Skeletal muscle cell (primary cell): ENCODE results near the gene STIM2.

Experiments
- DNase-seq: peaks from one replicate; pipeline ENCODE4 v3.0.0-alpha.2; 2010; ENCODE audit warnings: low read depth
- H3K4me3 ChIP-seq: 2 replicates; pipeline ENCODE4 v1.5.1; 2011; ENCODE audit warnings: low read depth, mild to moderate bottlenecking, control low read depth, low read length, moderate library complexity

STIM2 gene

DNA sequence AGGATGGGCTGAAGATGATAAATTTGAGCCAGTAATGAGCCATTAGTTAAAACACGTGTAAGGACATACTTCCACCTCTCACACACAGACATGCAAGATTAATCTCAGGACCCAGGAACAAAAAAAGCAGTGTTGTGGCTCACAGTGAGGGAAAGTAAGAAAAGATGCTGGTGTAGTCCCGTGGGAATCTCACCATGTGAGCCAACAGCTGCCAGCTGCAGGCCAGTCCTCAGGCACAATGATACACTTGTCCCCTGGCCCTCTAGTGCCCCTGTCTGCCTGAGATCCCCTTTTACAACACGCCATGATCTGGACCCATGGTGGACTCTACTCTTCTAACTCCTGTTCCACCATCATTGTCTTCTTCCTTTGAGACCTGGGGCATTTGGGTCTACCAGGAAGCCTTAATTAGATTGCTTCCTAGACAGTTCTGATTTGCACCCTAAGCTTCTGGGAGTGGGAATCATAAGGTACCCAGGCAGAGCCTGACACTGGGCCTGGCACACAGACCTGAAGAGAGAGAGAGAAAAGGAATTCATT lies 194.7 kb downstream of the STIM2 start:
- no peak overlapping the region for H3K4me3 ChIP-seq
- DNase-seq: no peak

DNA sequence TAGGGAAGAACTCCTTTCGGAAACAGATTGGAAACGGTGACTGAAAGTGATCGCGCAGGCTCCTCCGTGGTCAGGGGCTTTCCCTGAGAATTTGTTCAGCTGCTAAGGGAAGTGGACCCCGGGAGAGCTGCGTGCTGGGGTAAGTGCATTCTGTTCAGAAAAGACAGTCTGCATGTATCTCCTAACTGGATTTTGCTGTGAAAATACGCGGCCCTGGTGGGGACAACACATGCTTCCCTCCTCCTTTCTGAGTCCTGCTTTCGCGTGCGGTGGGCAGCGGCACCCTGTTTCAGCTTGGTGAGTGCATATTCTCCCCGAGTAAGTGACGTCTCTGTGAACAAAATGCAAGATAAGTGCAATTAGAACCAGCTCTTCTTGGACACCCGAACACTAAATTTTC lies 195.6 kb downstream of the STIM2 start:
- H3K4me3 ChIP-seq: no peak overlapping the region
- DNase-seq: no peak

DNA sequence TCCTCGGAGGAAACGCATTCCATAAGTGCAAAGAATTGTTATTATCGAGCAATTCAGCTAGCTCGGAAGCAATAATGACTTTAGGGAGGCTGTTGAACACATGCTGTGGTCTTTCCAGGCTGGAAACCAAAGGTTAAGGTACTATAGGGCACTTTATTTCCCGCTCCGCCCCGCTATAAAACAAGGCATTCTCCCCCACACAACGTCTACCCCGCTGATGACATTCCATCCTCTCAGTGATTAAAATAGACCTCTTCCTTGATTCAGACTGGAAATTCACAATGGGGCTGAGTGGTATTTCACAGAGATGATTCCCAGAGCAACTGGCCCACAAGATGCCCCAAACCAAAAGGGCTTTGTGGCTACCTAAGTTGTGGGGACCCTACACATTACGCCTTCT lies 196.4 kb downstream of the STIM2 start:
- no peak for DNase-seq
- H3K4me3 ChIP-seq: no peak overlapping the region

DNA sequence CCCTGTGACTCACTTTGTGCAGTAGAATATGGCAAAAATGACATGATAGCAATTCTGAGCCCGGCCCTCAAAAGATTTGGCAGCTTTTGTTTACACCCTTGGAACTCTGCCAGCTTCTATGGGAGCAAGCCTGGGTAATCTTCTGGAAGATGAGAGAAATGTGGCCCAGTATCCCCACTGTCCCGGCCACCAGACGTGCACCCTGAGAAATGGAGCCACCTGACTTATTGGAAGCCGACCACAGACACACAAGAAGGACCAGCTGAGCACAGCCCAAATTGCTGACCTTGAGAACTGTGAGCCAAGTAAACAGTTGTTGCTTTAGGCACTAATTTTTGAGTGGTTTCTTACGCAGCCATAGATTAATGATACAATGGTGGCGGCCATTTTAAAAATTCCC lies 197.0 kb downstream of the STIM2 start:
- no peak for DNase-seq
- H3K4me3 ChIP-seq: no peak overlapping the region

DNA sequence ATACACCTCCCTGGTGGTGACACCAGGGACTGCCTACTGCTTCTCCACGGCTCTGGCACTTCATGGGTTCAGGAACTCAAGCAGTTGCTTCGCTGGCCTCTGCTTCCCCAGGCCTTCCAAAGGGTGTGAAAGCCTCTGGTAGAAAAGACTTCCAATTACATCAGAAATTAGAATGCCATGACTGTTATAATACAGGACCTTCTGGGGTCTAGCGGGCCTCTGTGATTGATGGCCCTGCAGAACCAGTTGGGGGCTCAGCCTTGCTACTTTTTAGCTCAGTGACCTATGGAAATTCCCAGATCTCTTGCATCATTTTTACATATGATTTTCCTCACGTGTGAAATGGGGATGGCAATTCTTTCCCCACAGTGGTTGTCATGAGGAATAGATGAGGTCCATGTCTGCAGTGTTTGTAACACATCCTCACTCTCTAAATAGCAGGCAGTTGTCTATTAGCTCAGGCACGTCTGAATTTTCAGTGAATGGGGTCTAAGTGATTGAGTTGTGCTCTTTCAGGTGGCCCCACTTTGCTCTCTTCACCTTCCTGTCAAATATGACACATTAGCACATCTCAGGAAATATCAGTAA lies 198.3 kb downstream of the STIM2 start:
- DNase-seq: no peak
- no peak overlapping the region for H3K4me3 ChIP-seq

DNA sequence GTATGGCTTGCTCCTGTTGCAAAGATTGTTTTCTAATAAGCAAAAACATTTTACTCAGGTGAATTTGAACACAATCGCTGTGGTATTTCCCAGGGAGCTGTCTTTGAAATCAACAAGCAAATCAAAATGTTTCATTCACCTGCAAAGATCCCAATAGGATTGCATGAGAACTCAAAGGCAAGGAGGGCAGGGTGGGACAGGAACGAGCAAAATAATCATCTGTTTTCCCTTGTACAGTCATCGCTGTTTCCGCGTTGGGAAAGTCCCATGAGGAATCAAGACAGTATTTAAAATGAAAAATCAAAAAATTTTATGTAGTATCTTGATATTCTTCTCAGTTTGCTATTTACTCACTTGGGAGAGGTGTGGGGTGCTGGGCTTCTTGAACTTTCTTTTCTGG lies 198.8 kb downstream of the STIM2 start:
- H3K4me3 ChIP-seq: no peak overlapping the region
- DNase-seq: no peak

DNA sequence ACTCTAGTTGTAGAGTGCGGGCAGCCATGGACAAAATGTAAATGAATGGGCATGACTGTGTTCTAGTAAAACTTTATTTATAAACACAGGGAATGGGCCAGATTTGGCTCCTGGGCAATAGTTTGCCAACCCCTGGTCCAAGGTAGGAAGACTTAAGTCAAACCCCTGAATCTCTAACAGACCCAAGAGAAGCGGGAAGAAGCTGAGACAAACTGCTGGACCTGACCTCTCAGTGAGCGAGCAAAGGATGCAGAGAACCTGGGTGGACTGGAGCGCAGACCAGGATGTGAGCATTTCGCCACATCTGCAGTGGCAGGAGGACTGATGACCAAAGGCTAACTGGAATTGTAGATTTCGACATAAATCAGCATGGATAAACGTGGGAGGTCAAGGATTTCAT lies 201.6 kb downstream of the STIM2 start:
- no peak for DNase-seq

DNA sequence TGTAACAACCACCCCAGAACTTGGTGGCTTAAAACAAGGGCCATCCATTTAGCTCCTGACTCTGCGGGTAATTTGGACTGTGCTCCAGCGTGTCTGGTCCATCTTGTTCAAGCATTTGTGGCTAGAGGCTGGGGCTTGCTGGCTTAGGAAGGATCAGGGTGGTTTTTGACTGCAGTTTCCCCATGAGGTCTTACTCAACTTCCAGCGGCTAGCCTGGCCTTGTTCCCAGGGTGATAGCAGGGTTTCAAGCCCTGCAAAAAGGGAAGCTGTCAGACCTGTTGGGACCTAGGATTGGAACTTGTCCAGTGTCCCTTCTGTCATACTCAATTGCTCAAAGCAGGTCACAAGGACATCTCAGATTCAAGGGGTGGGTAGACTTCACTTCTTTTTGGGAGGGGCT lies 205.9 kb downstream of the STIM2 start:
- no peak for DNase-seq
- H3K4me3 ChIP-seq: no peak overlapping the region

More for the DNA sequence above, 201.6 kb downstream of the STIM2 start:
- H3K4me3 ChIP-seq: no peak overlapping the region

DNA sequence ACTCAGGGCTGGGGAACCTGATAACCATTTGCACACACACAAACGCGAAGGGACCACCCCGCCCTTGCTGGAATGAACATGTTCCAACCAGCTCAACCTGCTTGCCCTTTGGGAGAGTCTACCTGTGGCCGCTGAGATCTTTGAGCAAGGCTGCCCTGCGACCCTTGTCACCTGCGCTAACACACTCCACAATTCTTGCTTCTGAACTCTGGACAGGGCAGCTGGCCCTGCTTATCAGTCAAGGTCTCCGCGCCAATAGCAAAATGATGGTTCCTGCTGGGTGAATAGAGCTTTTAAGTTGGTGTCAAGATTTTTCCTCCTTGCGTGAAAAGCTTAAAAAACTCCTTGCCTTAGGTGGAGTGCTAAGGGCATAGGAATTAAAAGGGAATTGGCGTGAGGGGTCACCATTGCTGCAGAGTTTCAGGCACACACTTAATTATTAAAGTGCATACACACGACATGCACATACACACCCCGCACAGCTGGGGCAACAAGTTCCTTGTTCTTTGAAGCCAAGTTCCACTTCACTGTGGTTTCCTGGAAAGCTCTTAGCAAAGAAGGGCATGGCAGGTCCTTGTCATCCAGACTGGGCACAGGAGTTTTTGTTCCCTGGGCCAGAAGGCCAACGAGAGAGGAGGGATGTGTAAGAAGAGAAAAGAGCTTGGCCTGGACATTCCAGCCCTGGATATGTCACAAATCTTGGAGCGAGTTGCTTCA lies 207.7 kb downstream of the STIM2 start:
- no peak for DNase-seq
- H3K4me3 ChIP-seq: no peak overlapping the region
